H9 (cell line): ENCODE results near the gene MYO7A. TPM values are rescaled to one million over a fixed set of nuclear protein-coding genes. Genes with fewer than 3 reads are reported as not detected.

Source experiments
- DNase-seq: peaks from one replicate; pipeline ENCODE4 v3.0.0-alpha.2; 2017
- H2AFZ ChIP-seq: one replicate; pipeline ENCODE4 v1.6.1; 2013; ENCODE audit warnings: mild to moderate bottlenecking, low read length, control low read depth, moderate library complexity
- H2AK5ac ChIP-seq: 2 replicates; pipeline ENCODE4 v1.6.1; 2013; ENCODE audit warnings: low read length, control low read depth, mixed read lengths; ENCODE audit not compliant: insufficient read length
- H2BK120ac ChIP-seq: one replicate; pipeline ENCODE4 v1.6.1; 2013; ENCODE audit warnings: low read depth, mild to moderate bottlenecking, low read length, control low read depth, inconsistent platforms; ENCODE audit not compliant: poor library complexity, severe bottlenecking
- H2BK12ac ChIP-seq: 2 replicates; pipeline ENCODE4 v1.6.1; 2013; ENCODE audit warnings: low read length, control low read depth, mixed read lengths, low read depth; ENCODE audit not compliant: insufficient read length
- H2BK15ac ChIP-seq: 2 replicates; pipeline ENCODE4 v1.6.1; 2013; ENCODE audit warnings: low read depth, low read length, control low read depth
- H2BK20ac ChIP-seq: one replicate; pipeline ENCODE4 v1.6.1; 2013; ENCODE audit warnings: low read depth, mild to moderate bottlenecking, low read length, control low read depth, inconsistent platforms; ENCODE audit not compliant: poor library complexity, severe bottlenecking
- H2BK5ac ChIP-seq: 2 replicates; pipeline ENCODE4 v1.6.1; 2013; ENCODE audit warnings: low read length, control low read depth, mixed read lengths; ENCODE audit not compliant: insufficient read length
- H3K14ac ChIP-seq: 2 replicates; pipeline ENCODE4 v1.6.1; 2013; ENCODE audit warnings: low read length, control low read depth; ENCODE audit not compliant: insufficient read depth
- H3K18ac ChIP-seq: 2 replicates; pipeline ENCODE4 v1.6.1; 2013; ENCODE audit warnings: low read depth, mild to moderate bottlenecking, mixed read lengths, low read length, control low read depth; ENCODE audit not compliant: insufficient read length
- H3K23ac ChIP-seq: 2 replicates; pipeline ENCODE4 v1.6.1; 2013; ENCODE audit warnings: low read length, control low read depth, mixed read lengths, low read depth; ENCODE audit not compliant: insufficient read length
- H3K23me2 ChIP-seq: 2 replicates; pipeline ENCODE4 v1.6.1; 2013; ENCODE audit warnings: low read depth, mild to moderate bottlenecking, mixed read lengths, low read length, control low read depth; ENCODE audit not compliant: insufficient read length, poor library complexity, severe bottlenecking
- H3K27ac ChIP-seq: 2 replicates; pipeline ENCODE4 v1.5.1; 2013; ENCODE audit warnings: low read length, control low read depth, mixed read lengths, low read depth; ENCODE audit not compliant: insufficient read length
- H3K27me3 ChIP-seq: 2 replicates; pipeline ENCODE4 v1.6.1; 2013; ENCODE audit warnings: low read length, control low read depth, inconsistent platforms; ENCODE audit not compliant: insufficient read depth
- H3K4ac ChIP-seq: 2 replicates; pipeline ENCODE4 v1.6.1; 2013; ENCODE audit warnings: low read depth, mild to moderate bottlenecking, control low read depth, inconsistent platforms, low read length, moderate library complexity
- H3K4me1 ChIP-seq: 2 replicates; pipeline ENCODE4 v1.6.1; 2013; ENCODE audit warnings: low read length, control low read depth, inconsistent platforms; ENCODE audit not compliant: insufficient read depth
- H3K4me2 ChIP-seq: 2 replicates; pipeline ENCODE4 v1.6.1; 2013; ENCODE audit warnings: low read length, control low read depth, mixed read lengths; ENCODE audit not compliant: insufficient read length, insufficient read depth
- H3K56ac ChIP-seq: 2 replicates; pipeline ENCODE4 v1.6.1; 2013; ENCODE audit warnings: low read depth, mild to moderate bottlenecking, mixed read lengths, low read length, control low read depth; ENCODE audit not compliant: insufficient read length
- H3K79me1 ChIP-seq: 2 replicates; pipeline ENCODE4 v1.6.1; 2013; ENCODE audit warnings: low read depth, mild to moderate bottlenecking, moderate library complexity, low read length, control low read depth, inconsistent platforms; ENCODE audit not compliant: insufficient read depth, poor library complexity, severe bottlenecking
- H3K79me2 ChIP-seq: 2 replicates; pipeline ENCODE4 v1.6.1; 2013; ENCODE audit warnings: low read length, control low read depth, inconsistent platforms; ENCODE audit not compliant: insufficient read depth
- H3K9ac ChIP-seq: 2 replicates; pipeline ENCODE4 v1.6.1; 2013; ENCODE audit warnings: low read length, control low read depth, mixed read lengths; ENCODE audit not compliant: insufficient read length; ENCODE audit errors: extremely low read depth
- H3K9me3 ChIP-seq: one replicate; pipeline ENCODE4 v1.6.1; 2013; ENCODE audit warnings: low read depth, low read length, inconsistent platforms; ENCODE audit not compliant: control insufficient read depth
- H3T11ph ChIP-seq: one replicate; pipeline ENCODE4 v1.6.1; 2013; ENCODE audit warnings: mild to moderate bottlenecking, low read length, control low read depth, inconsistent platforms
- H4K20me1 ChIP-seq: one replicate; pipeline ENCODE4 v1.6.1; 2013; ENCODE audit not compliant: control insufficient read depth, insufficient read length, insufficient read depth
- H4K5ac ChIP-seq: 2 replicates; pipeline ENCODE4 v1.6.1; 2013; ENCODE audit warnings: low read depth, mild to moderate bottlenecking, mixed read lengths, low read length, control low read depth; ENCODE audit not compliant: insufficient read length
- H4K8ac ChIP-seq: replicated peaks from 2 replicates; pipeline ENCODE4 v1.6.1; 2013; ENCODE audit warnings: low read length, control low read depth, mixed read lengths, low read depth; ENCODE audit not compliant: insufficient read length
- H4K91ac ChIP-seq: 2 replicates; pipeline ENCODE4 v1.6.1; 2013; ENCODE audit warnings: low read depth, mild to moderate bottlenecking, moderate library complexity, mixed read lengths, low read length, control low read depth; ENCODE audit not compliant: insufficient read length
- H3K27ac Mint-ChIP-seq, 3 experiments: 2 replicates in 2 of 3; 3 replicates in 1 of 3; pipeline ENCODE4 v1.8.0; 2020 to 2021; ENCODE audit warnings: mixed read lengths in 3 of 3, mild to moderate bottlenecking in 1 of 3, moderate library complexity in 1 of 3
- H3K27me3 Mint-ChIP-seq: 2 replicates; pipeline ENCODE4 v1.8.0; 2021; ENCODE audit warnings: low read depth, mild to moderate bottlenecking, moderate library complexity, mixed read lengths
- H3K36me3 Mint-ChIP-seq, 3 experiments: 2 replicates in 2 of 3; 3 replicates in 1 of 3; pipeline ENCODE4 v1.8.0; 2020 to 2021; ENCODE audit warnings: low read depth in 3 of 3, mixed read lengths in 3 of 3; ENCODE audit not compliant: insufficient read depth in 1 of 3
- H3K4me1 Mint-ChIP-seq, 2 experiments: 2 replicates each; pipeline ENCODE4 v1.8.0; 2020; ENCODE audit warnings: mixed read lengths in 2 of 2
- H3K4me3 Mint-ChIP-seq, 2 experiments: 2 replicates in 1 of 2; 3 replicates in 1 of 2; pipeline ENCODE4 v1.8.0; 2020 to 2021; ENCODE audit warnings: mild to moderate bottlenecking in 2 of 2, mixed read lengths in 2 of 2, moderate library complexity in 1 of 2
- H3K9me3 Mint-ChIP-seq, 2 experiments: 2 replicates in 1 of 2; 3 replicates in 1 of 2; pipeline ENCODE4 v1.8.0; 2020; ENCODE audit warnings: mild to moderate bottlenecking in 2 of 2, mixed read lengths in 2 of 2, moderate library complexity in 1 of 2
- WGBS: extraction: QIAGEN DNeasy Blood & Tissue Kit; methylation state at CpG from one replicate; pipeline ENCODE4 v1.1.7; 2013; ENCODE audit warnings: missing lambda C conversion rate, low lambda C conversion rate, mixed read lengths; ENCODE audit not compliant: insufficient read length; ENCODE audit errors: extremely low coverage; 5-methylcytosine and 5-hydroxymethylcytosine counted together
- total RNA-seq: library from RNA; stranded (reverse); gene quantifications from 2 replicates; pipeline ENCODE4 v1.2.1, GENCODE V29; 2021
- TF ChIP-seq, protein P1 (sequence below): fragments of 200-600 bp; sonication (generic); conservative IDR thresholded peaks from 3 replicates; pipeline ENCODE4 v1.8.0; 2021; ENCODE audit warnings: antibody characterized with exemption, mild to moderate bottlenecking

MYO7A gene
- total RNA-seq, 1 experiment from 2014 or later = 1.6 TPM

DNA sequence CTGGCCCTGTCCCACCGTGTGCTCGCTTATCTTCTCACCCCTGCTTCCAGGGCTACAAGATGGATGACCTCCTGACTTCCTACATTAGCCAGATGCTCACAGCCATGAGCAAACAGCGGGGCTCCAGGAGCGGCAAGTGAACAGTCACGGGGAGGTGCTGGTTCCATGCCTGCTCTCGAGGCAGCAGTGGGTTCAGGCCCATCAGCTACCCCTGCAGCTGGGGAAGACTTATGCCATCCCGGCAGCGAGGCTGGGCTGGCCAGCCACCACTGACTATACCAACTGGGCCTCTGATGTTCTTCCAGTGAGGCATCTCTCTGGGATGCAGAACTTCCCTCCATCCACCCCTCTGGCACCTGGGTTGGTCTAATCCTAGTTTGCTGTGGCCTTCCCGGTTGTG, 86.5 kb downstream of the MYO7A start:
- no peak for DNase-seq
- no peak overlapping the region for H4K91ac ChIP-seq
- no peak overlapping the region for H3K56ac ChIP-seq
- no peak overlapping the region for H3K14ac ChIP-seq
- no peak overlapping the region for H4K5ac ChIP-seq
- H3K23ac ChIP-seq = no peak overlapping the region
- H3K9me3 ChIP-seq = no peaks in the 10 kb centered on the region
- H2BK15ac ChIP-seq = no peak overlapping the region
- no peaks in the 10 kb centered on the region for H3K4me1 ChIP-seq
- H3K79me1 ChIP-seq = no peaks in the 10 kb centered on the region
- no peak overlapping the region for H2BK120ac ChIP-seq
- Mint-ChIP-seq H3K27ac (no peak overlapping the region; a peak in 1 of 7 replicates), H3K4me1 (peaks cover 0 to 5% of the 10 kb centered on the region in 2 experiments; a peak in 2 of 4 replicates), H3K27me3 (no peaks in the 10 kb centered on the region; the same call in 1 of the 2 replicates), H3K4me3 (no peak overlapping the region), H3K9me3 (no peaks in the 10 kb centered on the region), H3K36me3 (no peaks in the 10 kb centered on the region; a peak in 1 of 7 replicates)
- no peaks in the 10 kb centered on the region for H4K20me1 ChIP-seq
- H2BK20ac ChIP-seq = no peak overlapping the region
- no peak overlapping the region for H4K8ac ChIP-seq
- H3K27me3 ChIP-seq = no peaks in the 10 kb centered on the region
- H2BK5ac ChIP-seq = no peak overlapping the region
- no peak overlapping the region for H3K9ac ChIP-seq
- TF ChIP-seq, protein P1, sequence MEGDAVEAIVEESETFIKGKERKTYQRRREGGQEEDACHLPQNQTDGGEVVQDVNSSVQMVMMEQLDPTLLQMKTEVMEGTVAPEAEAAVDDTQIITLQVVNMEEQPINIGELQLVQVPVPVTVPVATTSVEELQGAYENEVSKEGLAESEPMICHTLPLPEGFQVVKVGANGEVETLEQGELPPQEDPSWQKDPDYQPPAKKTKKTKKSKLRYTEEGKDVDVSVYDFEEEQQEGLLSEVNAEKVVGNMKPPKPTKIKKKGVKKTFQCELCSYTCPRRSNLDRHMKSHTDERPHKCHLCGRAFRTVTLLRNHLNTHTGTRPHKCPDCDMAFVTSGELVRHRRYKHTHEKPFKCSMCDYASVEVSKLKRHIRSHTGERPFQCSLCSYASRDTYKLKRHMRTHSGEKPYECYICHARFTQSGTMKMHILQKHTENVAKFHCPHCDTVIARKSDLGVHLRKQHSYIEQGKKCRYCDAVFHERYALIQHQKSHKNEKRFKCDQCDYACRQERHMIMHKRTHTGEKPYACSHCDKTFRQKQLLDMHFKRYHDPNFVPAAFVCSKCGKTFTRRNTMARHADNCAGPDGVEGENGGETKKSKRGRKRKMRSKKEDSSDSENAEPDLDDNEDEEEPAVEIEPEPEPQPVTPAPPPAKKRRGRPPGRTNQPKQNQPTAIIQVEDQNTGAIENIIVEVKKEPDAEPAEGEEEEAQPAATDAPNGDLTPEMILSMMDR = no peak
- H2AK5ac ChIP-seq = no peak overlapping the region
- no peak overlapping the region for H3K4ac ChIP-seq
- H3K79me2 ChIP-seq = no peaks in the 10 kb centered on the region
- H3K27ac ChIP-seq = no peak overlapping the region
- no peak overlapping the region for H3K4me2 ChIP-seq
- no peak overlapping the region for H2BK12ac ChIP-seq
- no peak overlapping the region for H3K18ac ChIP-seq
- H2AFZ ChIP-seq = no peak overlapping the region
- WGBS = no CpG with 5 or more reads among the region's 9 CpGs
- no peaks in the 10 kb centered on the region for H3K23me2 ChIP-seq
- H3T11ph ChIP-seq = no peak overlapping the region
